ENCODE data around the gene CDKL2. TPM values are rescaled to one million over a fixed set of nuclear protein-coding genes. Genes with fewer than 3 reads are reported as not detected.

CDKL2 gene
- total RNA-seq, 1 donor from 2014 or later, result 2.3 TPM

- Mint-ChIP-seq H3K4me3 (ENCODE audit: unreplicated experiment) (no peak overlapping the region), H3K27me3 (ENCODE audit: unreplicated experiment) (peaks cover 37% of the 10 kb centered on the region), H3K9me3 (ENCODE audit: unreplicated experiment) (no peaks in the 10 kb centered on the region), H3K4me1 (ENCODE audit: unreplicated experiment) (no peaks in the 10 kb centered on the region), H3K36me3 (ENCODE audit: unreplicated experiment) (no peaks in the 10 kb centered on the region), H3K27ac (ENCODE audit: unreplicated experiment) (no peak overlapping the region)
- TF ChIP-seq CTCF (IDR thresholded peaks at IDR 0.05), result no peak
- no peak for DNase-seq (ENCODE audit: extremely low spot score, unreplicated experiment)
Observed at GRCh38 chr4:75565481-75565880, 64.8 kb downstream of the CDKL2 start.

- TF ChIP-seq CTCF (IDR thresholded peaks at IDR 0.05), result no peak
- Mint-ChIP-seq H3K4me1 (ENCODE audit: unreplicated experiment) (no peaks in the 10 kb centered on the region), H3K9me3 (ENCODE audit: unreplicated experiment) (no peaks in the 10 kb centered on the region), H3K27ac (ENCODE audit: unreplicated experiment) (no peak overlapping the region), H3K4me3 (ENCODE audit: unreplicated experiment) (no peak overlapping the region), H3K27me3 (ENCODE audit: unreplicated experiment) (peaks cover 52% of the 10 kb centered on the region), H3K36me3 (ENCODE audit: unreplicated experiment) (no peaks in the 10 kb centered on the region)
- no peak for DNase-seq (ENCODE audit: extremely low spot score, unreplicated experiment)
Observed at GRCh38 chr4:75564023-75564422, 66.3 kb downstream of the CDKL2 start.

GRCh38 chr4:75561789-75562188 lies 68.5 kb downstream of the CDKL2 start:
- Mint-ChIP-seq H3K27me3 (ENCODE audit: unreplicated experiment) (peaks cover 54% of the 10 kb centered on the region), H3K9me3 (ENCODE audit: unreplicated experiment) (no peaks in the 10 kb centered on the region), H3K4me3 (ENCODE audit: unreplicated experiment) (no peak overlapping the region), H3K36me3 (ENCODE audit: unreplicated experiment) (no peaks in the 10 kb centered on the region), H3K4me1 (ENCODE audit: unreplicated experiment) (no peaks in the 10 kb centered on the region), H3K27ac (ENCODE audit: unreplicated experiment) (no peak overlapping the region)
- no peak for DNase-seq (ENCODE audit: extremely low spot score, unreplicated experiment)
- no peak for TF ChIP-seq CTCF (IDR thresholded peaks at IDR 0.05)

- no peak for DNase-seq (ENCODE audit: extremely low spot score, unreplicated experiment)
- Mint-ChIP-seq H3K36me3 (ENCODE audit: unreplicated experiment) (no peaks in the 10 kb centered on the region), H3K27ac (ENCODE audit: unreplicated experiment) (no peak overlapping the region), H3K4me1 (ENCODE audit: unreplicated experiment) (no peaks in the 10 kb centered on the region), H3K4me3 (ENCODE audit: unreplicated experiment) (no peak overlapping the region), H3K9me3 (ENCODE audit: unreplicated experiment) (no peaks in the 10 kb centered on the region), H3K27me3 (ENCODE audit: unreplicated experiment) (peaks cover 44% of the 10 kb centered on the region)
- TF ChIP-seq CTCF (IDR thresholded peaks at IDR 0.05), result no peak
Observed at GRCh38 chr4:75557696-75558095, 72.6 kb downstream of the CDKL2 start.

GRCh38 chr4:75555294-75556164 lies 74.8 kb downstream of the CDKL2 start, which contains the start of gene ODAPH:
Gene ODAPH (plus strand): TSS chr4:75556066. CDS start chr4:75556083, 17 bp downstream.
- no peak within 1 kb of the TSS for H3K4me3 Mint-ChIP-seq (ENCODE audit: unreplicated experiment)
- peaks cover 41% of the 10 kb centered on the region for H3K27me3 Mint-ChIP-seq (ENCODE audit: unreplicated experiment)
- TF ChIP-seq CTCF (IDR thresholded peaks at IDR 0.05), result no peak
- no peak within 1 kb of the TSS for H3K27ac Mint-ChIP-seq (ENCODE audit: unreplicated experiment)
- no peaks in the 10 kb centered on the region for H3K4me1 Mint-ChIP-seq (ENCODE audit: unreplicated experiment)
- H3K36me3 Mint-ChIP-seq (ENCODE audit: unreplicated experiment), result no peaks in the 10 kb centered on the region
- DNase-seq (ENCODE audit: extremely low spot score, unreplicated experiment), result no peak
- H3K9me3 Mint-ChIP-seq (ENCODE audit: unreplicated experiment), result no peaks in the 10 kb centered on the region
